C4-2B (cell line): ENCODE data around the gene MTUS2.

Experiments
- H3K27ac ChIP-seq: fragments of 450-650 bp; 2 replicates; pipeline ENCODE4 v1.5.1; 2017
- ZFX ChIP-seq: fragments of 450-650 bp; IDR thresholded peaks from 2 replicates; pipeline ENCODE4 v1.6.1; 2017
- TF ChIP-seq, protein P1 (sequence below): fragments of 450-650 bp; conservative IDR thresholded peaks from 2 replicates; pipeline ENCODE4 v1.5.1; 2017; ENCODE audit warnings: mild to moderate bottlenecking

MTUS2 gene

DNA sequence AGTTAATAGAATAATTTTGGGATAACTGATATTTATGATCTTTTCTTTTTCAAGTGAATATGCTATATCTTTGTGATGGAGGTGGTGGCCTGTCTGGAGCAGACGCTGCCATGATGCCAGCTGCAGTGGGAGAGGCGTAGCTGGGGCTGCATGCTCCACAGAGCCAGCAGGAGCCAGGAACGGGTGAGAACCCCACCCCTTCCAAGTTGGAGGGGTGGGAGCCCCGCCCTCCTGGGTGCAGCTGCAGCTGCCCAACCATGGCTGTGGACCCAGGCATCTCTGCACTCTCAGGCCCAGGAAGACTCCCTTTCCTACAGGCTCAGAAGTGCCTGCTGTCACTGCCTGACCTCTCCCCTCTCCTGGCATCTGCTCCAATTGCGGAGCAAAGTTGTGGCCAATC, 402.3 kb downstream of the MTUS2 start:
- TF ChIP-seq, protein P1, sequence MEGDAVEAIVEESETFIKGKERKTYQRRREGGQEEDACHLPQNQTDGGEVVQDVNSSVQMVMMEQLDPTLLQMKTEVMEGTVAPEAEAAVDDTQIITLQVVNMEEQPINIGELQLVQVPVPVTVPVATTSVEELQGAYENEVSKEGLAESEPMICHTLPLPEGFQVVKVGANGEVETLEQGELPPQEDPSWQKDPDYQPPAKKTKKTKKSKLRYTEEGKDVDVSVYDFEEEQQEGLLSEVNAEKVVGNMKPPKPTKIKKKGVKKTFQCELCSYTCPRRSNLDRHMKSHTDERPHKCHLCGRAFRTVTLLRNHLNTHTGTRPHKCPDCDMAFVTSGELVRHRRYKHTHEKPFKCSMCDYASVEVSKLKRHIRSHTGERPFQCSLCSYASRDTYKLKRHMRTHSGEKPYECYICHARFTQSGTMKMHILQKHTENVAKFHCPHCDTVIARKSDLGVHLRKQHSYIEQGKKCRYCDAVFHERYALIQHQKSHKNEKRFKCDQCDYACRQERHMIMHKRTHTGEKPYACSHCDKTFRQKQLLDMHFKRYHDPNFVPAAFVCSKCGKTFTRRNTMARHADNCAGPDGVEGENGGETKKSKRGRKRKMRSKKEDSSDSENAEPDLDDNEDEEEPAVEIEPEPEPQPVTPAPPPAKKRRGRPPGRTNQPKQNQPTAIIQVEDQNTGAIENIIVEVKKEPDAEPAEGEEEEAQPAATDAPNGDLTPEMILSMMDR: no peak
- TF ChIP-seq ZFX: no peak

DNA sequence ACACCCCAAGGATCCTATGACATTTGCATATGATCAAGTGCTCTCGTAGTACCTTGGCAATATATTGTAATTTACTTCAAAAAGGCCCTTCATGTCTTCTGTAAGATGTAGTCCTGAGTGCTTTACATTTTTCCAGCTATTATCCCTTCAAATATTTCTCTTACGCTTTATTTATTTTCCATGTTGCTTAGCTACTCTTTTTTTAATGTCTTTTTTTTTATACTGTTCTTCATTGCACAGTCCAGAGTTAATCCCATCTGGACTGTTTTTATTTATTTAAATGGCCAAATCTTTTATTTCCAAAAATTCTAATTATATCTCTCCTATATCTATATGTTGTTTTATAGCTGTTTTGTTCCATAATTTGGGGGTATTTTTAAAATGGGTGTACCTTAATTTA, 404.1 kb downstream of the MTUS2 start:
- TF ChIP-seq, protein P1: no peak
- TF ChIP-seq ZFX: no peak

More for the DNA sequence above, 402.3 kb downstream of the MTUS2 start:
- H3K27ac ChIP-seq: no peak overlapping the region

DNA sequence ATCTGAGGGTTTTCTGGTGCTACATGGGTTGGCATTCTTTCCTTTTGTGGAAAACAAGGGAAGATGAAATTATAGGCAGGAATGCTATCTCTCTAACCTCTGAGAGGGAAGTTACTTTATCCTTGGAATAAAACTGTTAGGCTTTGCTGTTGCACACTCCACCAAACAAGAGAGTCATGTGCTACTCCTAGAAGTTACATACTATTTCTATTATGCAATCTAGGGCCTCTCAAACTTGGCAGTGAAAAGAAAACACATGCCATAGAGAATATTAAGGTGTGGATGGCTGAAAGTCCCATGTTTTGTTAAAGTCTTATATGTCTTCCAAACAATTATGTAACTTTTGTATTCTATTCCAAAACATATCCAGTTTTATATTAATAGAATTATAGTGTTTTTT, 407.4 kb downstream of the MTUS2 start:
- H3K27ac ChIP-seq: no peak overlapping the region
- no peak; the same call in 1 of the 2 replicates for TF ChIP-seq ZFX
- TF ChIP-seq, protein P1: no peak

More for the DNA sequence above, 404.1 kb downstream of the MTUS2 start:
- no peak overlapping the region for H3K27ac ChIP-seq

DNA sequence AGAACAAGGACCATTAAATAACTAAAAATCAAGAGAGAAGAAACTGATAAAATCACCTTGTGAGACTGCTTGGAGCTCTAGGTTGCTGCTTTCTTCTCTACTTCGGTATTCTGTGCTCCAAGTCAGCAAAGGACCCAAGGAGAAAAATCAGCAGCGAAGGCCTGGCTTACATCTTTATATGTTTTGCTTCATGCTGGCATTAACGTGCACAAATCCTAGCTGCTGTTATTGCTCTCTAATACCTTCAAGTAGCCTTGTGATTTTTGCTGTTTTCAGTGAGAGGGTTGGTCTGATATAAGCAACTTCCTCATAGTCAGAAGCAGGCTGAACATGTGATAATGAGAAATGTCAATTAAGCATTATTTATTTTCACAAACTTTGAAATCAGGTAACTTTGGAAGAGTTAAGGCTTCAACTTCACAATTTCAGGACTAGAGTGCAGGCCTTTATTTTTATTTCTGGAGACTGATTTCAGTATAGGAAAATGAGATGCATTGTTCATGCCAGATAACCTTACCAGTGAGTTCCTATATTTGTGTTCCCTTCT, 410.2 kb downstream of the MTUS2 start:
- no peak overlapping the region for H3K27ac ChIP-seq
- no peak for TF ChIP-seq ZFX
- TF ChIP-seq, protein P1: no peak

DNA sequence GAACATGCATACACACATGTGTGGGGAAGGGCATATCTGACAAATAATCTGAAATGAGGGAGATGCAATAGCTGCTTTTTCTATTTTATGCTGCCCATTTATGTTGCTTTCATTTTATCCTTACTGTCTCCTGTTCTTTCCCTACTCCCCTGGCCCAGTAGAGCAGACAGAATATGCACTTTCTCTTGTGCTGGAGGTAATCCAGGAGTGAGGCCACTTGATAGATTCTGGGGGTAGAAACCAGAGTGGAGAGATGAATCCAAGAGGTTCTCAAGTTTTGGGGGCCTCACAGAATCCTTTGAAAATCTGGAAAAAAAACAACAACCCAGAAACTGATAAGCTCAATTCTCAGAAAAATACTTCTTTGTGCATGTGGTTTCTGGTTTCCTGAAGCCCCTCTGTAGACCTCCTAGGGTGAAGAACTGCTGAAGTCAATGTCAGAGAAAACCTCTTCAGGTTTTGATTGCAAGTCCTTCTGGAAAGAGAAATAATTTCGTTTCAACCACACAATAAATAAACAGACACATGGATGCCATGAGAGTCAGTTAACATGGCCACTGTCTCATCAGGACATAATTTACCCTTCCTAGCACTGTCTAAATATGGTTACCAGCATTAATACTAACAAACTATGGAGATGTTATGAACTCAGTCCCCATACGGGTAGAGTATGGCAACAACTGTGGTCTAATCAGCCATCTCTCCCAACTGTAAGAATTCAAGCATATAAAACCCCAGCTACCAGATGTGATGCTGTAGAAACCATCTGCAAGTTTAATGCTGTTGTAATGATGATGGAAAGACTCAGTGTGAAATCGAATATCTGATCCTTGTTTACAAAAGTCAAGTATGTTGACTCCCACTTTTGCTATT, 419.8 kb downstream of the MTUS2 start:
- H3K27ac ChIP-seq: no peak overlapping the region
- TF ChIP-seq ZFX: no peak
- TF ChIP-seq, protein P1: no peak

DNA sequence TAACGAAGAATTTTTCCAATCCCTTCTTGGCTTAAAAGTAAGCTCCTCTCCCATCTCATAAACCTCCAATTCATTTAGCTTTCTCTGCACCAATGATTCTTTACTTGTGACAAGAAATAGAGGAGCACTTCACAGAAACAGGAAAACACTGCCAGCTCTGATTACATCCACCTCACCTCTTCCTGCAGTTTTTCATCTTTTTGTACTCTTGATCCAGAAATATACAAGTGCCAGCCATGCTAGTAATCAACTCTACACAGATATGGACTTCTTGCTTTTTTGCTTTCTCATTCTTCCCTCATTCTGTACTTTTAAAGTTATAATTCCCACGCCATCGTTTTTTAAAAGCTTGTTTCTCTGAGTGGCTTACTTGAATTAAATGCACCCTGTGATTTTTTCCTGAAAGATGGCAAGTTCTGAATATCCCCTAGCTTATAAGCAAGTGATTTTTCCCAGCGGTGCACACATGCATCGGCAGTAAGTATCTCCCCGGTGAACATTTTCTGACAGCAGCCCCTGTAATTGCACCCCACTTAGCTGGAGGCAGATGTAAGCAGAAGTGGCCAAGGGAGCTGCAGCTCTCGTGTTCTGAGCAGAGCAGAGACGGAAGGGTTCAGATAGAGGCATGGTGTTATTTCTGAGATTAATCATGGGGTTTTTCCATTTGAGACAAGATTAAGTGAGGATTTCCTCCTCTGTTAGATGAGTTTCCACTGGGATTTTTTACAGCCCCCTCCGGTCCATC, 434.7 kb downstream of the MTUS2 start:
- no peak for TF ChIP-seq ZFX
- TF ChIP-seq, protein P1: no peak
- H3K27ac ChIP-seq: no peak overlapping the region

DNA sequence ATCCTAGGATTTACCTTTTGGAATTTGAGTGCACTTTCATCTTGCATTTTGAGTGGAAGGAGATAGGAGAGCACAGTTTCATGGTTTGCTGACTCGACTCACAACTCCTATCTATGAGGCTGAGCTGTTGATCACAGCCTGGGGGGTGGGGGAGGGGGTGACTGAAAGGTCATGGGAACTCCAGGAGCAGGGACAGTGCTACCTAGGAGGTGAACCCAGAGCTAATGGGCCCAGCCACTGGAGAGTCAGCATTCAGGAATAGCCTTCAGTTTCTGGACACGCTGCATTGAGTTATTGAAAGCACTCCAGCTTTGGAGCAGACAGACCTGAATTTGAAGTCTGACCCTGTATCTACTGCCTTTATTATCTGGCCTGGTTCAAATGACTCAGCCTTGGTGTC, 435.4 kb downstream of the MTUS2 start:
- H3K27ac ChIP-seq: no peak overlapping the region
- TF ChIP-seq, protein P1: no peak
